Astrocyte (in vitro differentiated cells and primary cell): ENCODE results near the gene LZTR1.

ENCODE experiments used
- EZH2 ChIP-seq: IDR thresholded peaks from 2 replicates; pipeline ENCODE4 v1.6.1; 2012; ENCODE audit warnings: mild to moderate bottlenecking, low read length, inconsistent platforms; ENCODE audit not compliant: insufficient read depth
- TF ChIP-seq, protein P1 (sequence below): IDR thresholded peaks from 2 replicates; pipeline ENCODE4 v1.5.1; 2011; ENCODE audit warnings: low read depth, mild to moderate bottlenecking, inconsistent platforms, low read length, moderate library complexity; ENCODE audit not compliant: insufficient read depth

DNA sequence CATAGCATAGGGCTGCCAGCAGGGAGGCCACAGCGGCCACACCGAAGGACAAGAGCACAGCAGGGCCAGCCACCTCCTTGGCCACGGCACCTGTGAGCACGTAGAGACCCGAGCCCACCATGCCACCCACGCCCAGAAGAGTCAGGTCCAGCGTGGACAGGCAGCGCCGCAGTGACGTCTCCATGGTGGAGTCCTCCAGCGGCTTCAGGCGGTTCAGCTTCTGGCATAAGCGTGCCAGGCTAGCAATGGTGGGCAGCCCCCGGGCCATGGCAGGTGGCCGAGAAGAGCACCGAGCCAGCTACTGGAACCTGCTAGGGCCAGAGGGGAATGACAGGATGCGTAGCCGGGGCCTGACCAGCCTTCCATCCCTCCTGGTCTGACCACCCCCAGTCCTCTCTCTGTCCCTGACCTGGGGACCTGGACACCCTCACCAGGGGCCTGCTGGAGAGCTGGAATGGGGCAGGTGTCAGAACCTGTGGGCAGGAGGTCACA, 49.5 kb downstream of the LZTR1 start:
- TF ChIP-seq, protein P1, sequence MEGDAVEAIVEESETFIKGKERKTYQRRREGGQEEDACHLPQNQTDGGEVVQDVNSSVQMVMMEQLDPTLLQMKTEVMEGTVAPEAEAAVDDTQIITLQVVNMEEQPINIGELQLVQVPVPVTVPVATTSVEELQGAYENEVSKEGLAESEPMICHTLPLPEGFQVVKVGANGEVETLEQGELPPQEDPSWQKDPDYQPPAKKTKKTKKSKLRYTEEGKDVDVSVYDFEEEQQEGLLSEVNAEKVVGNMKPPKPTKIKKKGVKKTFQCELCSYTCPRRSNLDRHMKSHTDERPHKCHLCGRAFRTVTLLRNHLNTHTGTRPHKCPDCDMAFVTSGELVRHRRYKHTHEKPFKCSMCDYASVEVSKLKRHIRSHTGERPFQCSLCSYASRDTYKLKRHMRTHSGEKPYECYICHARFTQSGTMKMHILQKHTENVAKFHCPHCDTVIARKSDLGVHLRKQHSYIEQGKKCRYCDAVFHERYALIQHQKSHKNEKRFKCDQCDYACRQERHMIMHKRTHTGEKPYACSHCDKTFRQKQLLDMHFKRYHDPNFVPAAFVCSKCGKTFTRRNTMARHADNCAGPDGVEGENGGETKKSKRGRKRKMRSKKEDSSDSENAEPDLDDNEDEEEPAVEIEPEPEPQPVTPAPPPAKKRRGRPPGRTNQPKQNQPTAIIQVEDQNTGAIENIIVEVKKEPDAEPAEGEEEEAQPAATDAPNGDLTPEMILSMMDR = no peak
- TF ChIP-seq EZH2 = no peak
